Measurements from ENCODE around the gene STARD6.
"Not testable (repeated sequence)": the region's sequence is repeated elsewhere in the genome, so short reads cannot be mapped to it uniquely, and the experiment has no call there.

GRCh38 chr18:54309564-54309963, 48.1 kb downstream of the STARD6 start:
- not testable (repeated sequence) for TF ChIP-seq EP300, POLR2A, CTCF (IDR thresholded peaks at IDR 0.05)

Data from sigmoid colon (tissue), 4 donors.